ENCODE measurements around the gene SHISA4.
"Not testable (repeated sequence)": the region's sequence is repeated elsewhere in the genome, so short reads cannot be mapped to it uniquely, and the experiment has no call there.

SHISA4 gene

DNA sequence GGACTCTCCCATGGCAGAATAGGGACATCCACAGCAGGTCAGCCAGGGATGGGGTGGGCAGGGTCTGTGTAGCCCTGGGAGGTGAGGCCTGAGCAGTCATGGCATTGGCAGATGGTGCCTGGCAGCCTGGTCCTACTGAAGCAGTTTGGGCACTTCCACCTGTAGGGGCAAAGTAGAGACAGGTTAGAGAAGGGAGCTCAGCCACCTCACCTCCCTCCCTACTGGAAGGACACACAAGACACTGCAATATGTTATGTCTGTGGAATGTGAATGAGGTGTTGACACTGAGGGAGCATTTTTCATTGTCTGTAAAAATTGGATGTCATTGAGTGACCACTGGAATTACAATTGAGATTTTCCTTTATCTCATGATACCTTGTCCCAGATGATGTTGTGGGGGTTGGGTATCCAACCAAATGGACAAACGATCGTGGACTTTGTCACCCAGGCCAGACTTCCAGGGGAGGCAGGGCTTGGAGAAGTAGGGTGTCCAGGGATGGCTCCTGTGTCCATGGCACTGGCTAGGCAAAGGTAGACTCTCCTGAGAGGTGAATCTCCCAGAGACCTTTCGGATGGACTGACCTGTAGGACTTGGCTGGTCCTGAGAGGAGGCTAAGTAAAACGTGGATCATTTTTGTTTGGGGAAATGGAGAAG is 9.7 kb downstream of the SHISA4 start:
- FAIRE-seq (no peak), DNase-seq (ENCODE audit: insufficient read length, low spot score) (no peak)
- TF ChIP-seq POLR2A (IDR thresholded peaks at IDR 0.05; ENCODE audit: low read depth, low read length), result no peak

- no peak for TF ChIP-seq POLR2A (IDR thresholded peaks at IDR 0.05; ENCODE audit: low read depth, low read length)
- DNase-seq (ENCODE audit: insufficient read length, low spot score) (no peak), FAIRE-seq (no peak)
Measured at GRCh38 chr1:201898992-201899391, 10.3 kb downstream of the SHISA4 start.

GRCh38 chr1:201899683-201900429 is 11.2 kb downstream of the SHISA4 start:
- TF ChIP-seq POLR2A (IDR thresholded peaks at IDR 0.05; ENCODE audit: low read depth, low read length), result no peak
- no peak for DNase-seq (ENCODE audit: insufficient read length, low spot score)
- FAIRE-seq, result no peak

GRCh38 chr1:201900476-201900875 is 11.8 kb downstream of the SHISA4 start:
- DNase-seq (ENCODE audit: insufficient read length, low spot score) (no peak), FAIRE-seq (no peak)
- no peak for TF ChIP-seq POLR2A (IDR thresholded peaks at IDR 0.05; ENCODE audit: low read depth, low read length)

DNA sequence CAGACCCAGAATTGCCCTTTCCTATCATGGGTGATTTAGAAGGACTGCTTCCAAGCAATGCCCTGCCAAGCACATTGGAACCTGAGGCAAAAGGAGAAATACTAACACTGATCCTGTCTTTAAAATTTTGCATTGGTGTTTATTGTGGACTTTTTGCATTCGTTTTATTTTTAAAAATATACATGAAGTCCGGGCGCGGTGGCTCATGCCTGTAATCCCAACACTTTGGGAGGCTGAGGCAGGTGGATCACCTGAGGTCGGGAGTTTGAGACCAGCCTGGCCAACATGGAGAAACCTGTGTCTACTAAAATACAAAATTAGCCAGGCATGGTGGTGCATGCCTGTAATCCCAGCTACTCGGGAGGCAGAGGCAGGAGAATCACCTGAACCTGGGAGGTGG is 12.3 kb downstream of the SHISA4 start:
- not testable (repeated sequence) for FAIRE-seq; DNase-seq (ENCODE audit: insufficient read length, low spot score)

DNA sequence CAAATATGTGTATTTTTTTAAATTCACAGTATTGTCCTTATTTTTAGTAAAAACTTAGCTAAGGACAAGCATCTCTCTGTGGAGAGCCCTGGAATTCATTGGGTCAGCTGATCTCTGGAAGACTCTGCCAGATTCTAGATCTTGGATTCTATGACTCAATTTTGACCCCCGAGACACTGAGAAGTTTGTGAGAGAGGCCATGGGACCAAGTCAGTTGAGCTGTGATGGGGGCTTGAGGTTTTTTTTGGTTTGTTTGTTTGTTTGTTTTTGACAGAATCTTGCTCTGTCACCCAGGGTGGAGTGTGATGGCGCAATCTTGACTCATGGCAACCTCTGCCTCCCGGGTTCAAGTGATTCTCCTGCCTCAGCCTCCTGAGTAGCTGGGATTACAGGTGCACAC is 13.5 kb downstream of the SHISA4 start:
- DNase-seq (ENCODE audit: insufficient read length, low spot score) (no peak), FAIRE-seq (no peak)
- no peak for TF ChIP-seq POLR2A (IDR thresholded peaks at IDR 0.05; ENCODE audit: low read depth, low read length)

- DNase-seq (ENCODE audit: insufficient read length, low spot score), result peak; percentile 49
- no peak for FAIRE-seq
- TF ChIP-seq POLR2A (IDR thresholded peaks at IDR 0.05; ENCODE audit: low read depth, low read length), result no peak
Measured at GRCh38 chr1:201903135-201903534, 14.4 kb downstream of the SHISA4 start.

GRCh38 chr1:201904579-201904978 is 15.9 kb downstream of the SHISA4 start:
- DNase-seq (ENCODE audit: insufficient read length, low spot score) (no peak), FAIRE-seq (no peak)

GRCh38 chr1:201905234-201905890 is 16.7 kb downstream of the SHISA4 start:
- FAIRE-seq (no peak), DNase-seq (ENCODE audit: insufficient read length, low spot score) (no peak)
- TF ChIP-seq POLR2A (IDR thresholded peaks at IDR 0.05; ENCODE audit: low read depth, low read length), result no peak

More at GRCh38 chr1:201904579-201904978, 15.9 kb downstream of the SHISA4 start:
- TF ChIP-seq POLR2A (IDR thresholded peaks at IDR 0.05; ENCODE audit: low read depth, low read length), result no peak

GRCh38 chr1:201906336-201906735 is 17.6 kb downstream of the SHISA4 start:
- FAIRE-seq, result no peak
- no peak for DNase-seq (ENCODE audit: insufficient read length, low spot score)
- TF ChIP-seq POLR2A (IDR thresholded peaks at IDR 0.05; ENCODE audit: low read depth, low read length), result no peak

- FAIRE-seq (no peak), DNase-seq (ENCODE audit: insufficient read length, low spot score) (no peak)
- no peak for TF ChIP-seq POLR2A (IDR thresholded peaks at IDR 0.05; ENCODE audit: low read depth, low read length)
Measured at GRCh38 chr1:201907621-201908020, 18.9 kb downstream of the SHISA4 start.

- TF ChIP-seq POLR2A (IDR thresholded peaks at IDR 0.05; ENCODE audit: low read depth, low read length), result no peak
- FAIRE-seq (no peak), DNase-seq (ENCODE audit: insufficient read length, low spot score) (no peak)
Measured at GRCh38 chr1:201911826-201912571, 23.3 kb downstream of the SHISA4 start.

GRCh38 chr1:201912832-201913231 is 24.1 kb downstream of the SHISA4 start:
- TF ChIP-seq POLR2A (IDR thresholded peaks at IDR 0.05; ENCODE audit: low read depth, low read length), result no peak
- no peak for DNase-seq (ENCODE audit: insufficient read length, low spot score)
- no peak for FAIRE-seq
